ENCODE measurements around the gene ZBTB24. TPM values are rescaled to one million over a fixed set of nuclear protein-coding genes. Genes with fewer than 3 reads are reported as not detected.

Gene ZBTB24
- 1 to 10 TPM; 5.3 to 6.4 (median 5.9) TPM for total RNA-seq

DNA sequence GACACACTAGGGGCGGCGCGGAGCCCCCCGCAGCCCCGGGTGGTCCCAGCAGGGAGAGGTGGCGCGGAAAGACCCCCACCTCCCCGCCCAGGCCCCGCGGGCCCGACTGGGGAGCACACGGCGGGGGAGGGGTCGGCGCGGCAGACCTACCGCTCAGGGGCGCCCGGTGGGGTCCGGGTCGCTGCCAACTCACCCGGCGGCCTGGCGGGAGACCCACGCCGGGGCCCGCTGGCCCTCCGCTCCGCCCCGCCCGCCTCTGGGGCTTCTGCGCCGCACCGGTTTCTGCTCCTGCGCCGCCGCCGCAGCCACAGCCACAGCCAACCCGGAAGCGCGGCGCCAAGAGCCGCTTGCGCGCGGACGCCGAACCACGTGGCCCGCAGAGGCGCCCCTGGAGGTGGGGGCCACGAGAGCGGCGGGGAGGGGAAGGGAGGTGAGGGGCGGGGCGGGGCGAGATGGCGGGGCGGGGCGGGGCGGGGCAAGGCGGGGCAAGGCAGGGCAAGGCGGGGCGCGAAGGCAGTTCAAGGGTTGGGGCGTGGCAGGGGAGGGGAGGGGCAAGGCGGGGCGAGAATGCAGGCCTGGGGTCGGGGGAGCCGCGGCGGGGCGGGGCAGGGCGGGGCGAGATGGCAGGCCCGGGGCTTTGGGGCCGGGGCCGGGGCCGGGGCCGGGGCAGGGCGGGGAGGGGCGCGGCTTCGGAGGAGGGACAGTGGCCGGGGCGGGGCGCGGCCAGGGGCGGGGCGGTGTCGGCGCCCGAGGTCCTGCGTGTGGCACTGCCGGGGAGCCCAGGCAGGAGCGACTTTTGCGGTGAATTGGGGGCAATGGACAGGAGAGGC lies at the start of gene ZBTB24:
Gene ZBTB24 (minus strand): TSS at position 315 of the 830 bp plus-strand sequence. CDS start 1,193 bp downstream, outside the sequence.
- Histone ChIP-seq H3K27me3 (no peaks in the 10 kb centered on the region), H3K9me3 (no peaks in the 10 kb centered on the region), H3K4me3 (peak within 1 kb of the TSS; percentile 71 to 98 (median 92)), H3K36me3 (peaks cover 0 to 20% (median 10%) of the 10 kb centered on the region in 4 donors), H3K27ac (replicated peaks in 1 of 4) (peak within 1 kb of the TSS; percentile 81 to 89 (median 86)), H3K4me1 (peaks cover 36 to 53% (median 51%) of the 10 kb centered on the region in 4 donors)
- TF ChIP-seq POLR2AphosphoS5 (IDR thresholded peaks at IDR 0.05) (peak; percentile 80 to 84), EP300 (IDR thresholded peaks at IDR 0.05) (no peak), POLR2A (IDR thresholded peaks at IDR 0.05; ENCODE audit: low read depth) (peak; percentile 62)
- TF ChIP-seq, protein P1, sequence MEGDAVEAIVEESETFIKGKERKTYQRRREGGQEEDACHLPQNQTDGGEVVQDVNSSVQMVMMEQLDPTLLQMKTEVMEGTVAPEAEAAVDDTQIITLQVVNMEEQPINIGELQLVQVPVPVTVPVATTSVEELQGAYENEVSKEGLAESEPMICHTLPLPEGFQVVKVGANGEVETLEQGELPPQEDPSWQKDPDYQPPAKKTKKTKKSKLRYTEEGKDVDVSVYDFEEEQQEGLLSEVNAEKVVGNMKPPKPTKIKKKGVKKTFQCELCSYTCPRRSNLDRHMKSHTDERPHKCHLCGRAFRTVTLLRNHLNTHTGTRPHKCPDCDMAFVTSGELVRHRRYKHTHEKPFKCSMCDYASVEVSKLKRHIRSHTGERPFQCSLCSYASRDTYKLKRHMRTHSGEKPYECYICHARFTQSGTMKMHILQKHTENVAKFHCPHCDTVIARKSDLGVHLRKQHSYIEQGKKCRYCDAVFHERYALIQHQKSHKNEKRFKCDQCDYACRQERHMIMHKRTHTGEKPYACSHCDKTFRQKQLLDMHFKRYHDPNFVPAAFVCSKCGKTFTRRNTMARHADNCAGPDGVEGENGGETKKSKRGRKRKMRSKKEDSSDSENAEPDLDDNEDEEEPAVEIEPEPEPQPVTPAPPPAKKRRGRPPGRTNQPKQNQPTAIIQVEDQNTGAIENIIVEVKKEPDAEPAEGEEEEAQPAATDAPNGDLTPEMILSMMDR (IDR thresholded peaks at IDR 0.05): peak in 1 of 3 experiments; percentile 7
- WGBS: 2% methylated on average over 27 of the region's 97 CpGs
- intact Hi-C loops (cut with DNase I): loop anchor here (5.0 kb wide), 2 partner anchors 41 to 101 kb away; partner anchors contain the start of genes CD164, PPIL6 and SMPD2
- peak; percentile 96 for DNase-seq (ENCODE audit: extremely low spot score)

DNA sequence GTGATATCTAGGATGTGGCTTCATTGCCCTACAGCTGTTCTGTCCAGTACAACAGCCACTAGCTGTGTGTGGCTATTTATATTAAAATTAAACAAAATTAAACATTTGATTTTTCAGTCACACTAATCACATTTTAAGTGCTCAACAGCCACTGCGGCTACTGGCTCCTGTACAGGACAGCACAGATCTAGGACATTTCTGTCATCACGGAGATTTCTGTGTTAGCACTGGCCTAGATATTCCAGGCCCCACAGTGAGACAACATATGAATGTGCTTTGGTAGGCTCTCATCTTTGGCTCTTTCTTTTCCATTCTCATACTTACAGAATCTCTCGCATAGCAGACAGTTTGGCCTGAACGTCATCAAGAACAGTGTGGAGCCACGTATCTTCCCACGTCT lies 48.4 kb upstream of the ZBTB24 start:
- Histone ChIP-seq H3K27ac (replicated peaks in 1 of 4) (no peak overlapping the region), H3K9me3 (no peaks in the 10 kb centered on the region), H3K4me1 (peaks cover 0 to 15% (median 11%) of the 10 kb centered on the region in 4 donors), H3K4me3 (no peak overlapping the region), H3K27me3 (no peaks in the 10 kb centered on the region), H3K36me3 (no peaks in the 10 kb centered on the region)
- DNase-seq (ENCODE audit: extremely low spot score): no peak
- no peak for TF ChIP-seq POLR2AphosphoS5 (IDR thresholded peaks at IDR 0.05)
- TF ChIP-seq POLR2A (IDR thresholded peaks at IDR 0.05; ENCODE audit: low read depth): no peak
- TF ChIP-seq EP300 (IDR thresholded peaks at IDR 0.05): no peak
- TF ChIP-seq, protein P1 (IDR thresholded peaks at IDR 0.05): no peak
- intact Hi-C loops (cut with DNase I): loop anchor here (5.0 kb wide), 1 partner anchor 511 kb away; no protein-coding TSS in a partner anchor
- 34% methylated on average over 6 of the region's 6 CpGs for WGBS

DNA sequence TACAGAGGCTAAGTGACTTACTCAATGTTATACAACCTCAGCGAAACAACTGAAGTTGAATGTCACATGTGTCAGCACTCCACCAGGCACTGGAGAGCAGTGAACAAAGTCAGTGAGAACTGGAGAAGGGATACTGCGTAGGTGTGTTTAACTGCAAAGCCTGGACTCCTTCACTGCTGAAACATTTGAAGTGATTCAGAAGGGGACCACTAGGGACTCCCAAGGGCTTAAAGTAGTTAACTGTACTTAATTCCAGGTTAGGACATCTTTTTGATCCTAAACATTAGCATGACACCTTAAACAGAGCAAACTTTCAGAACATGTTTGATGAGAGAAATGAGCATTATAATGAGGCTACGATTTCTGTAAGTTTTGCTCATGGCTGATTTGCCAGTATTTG lies 45.0 kb upstream of the ZBTB24 start:
- TF ChIP-seq, protein P1 (IDR thresholded peaks at IDR 0.05): no peak
- TF ChIP-seq EP300 (IDR thresholded peaks at IDR 0.05) (no peak), POLR2A (IDR thresholded peaks at IDR 0.05; ENCODE audit: low read depth) (no peak), POLR2AphosphoS5 (IDR thresholded peaks at IDR 0.05) (no peak)
- WGBS: 89% methylated on average over 3 of the region's 3 CpGs
- intact Hi-C loops (cut with DNase I): no loop called here
- H3K27me3 ChIP-seq: no peaks in the 10 kb centered on the region
- H3K9me3 ChIP-seq: peaks cover 0 to 5% (median 0%) of the 10 kb centered on the region in 4 donors
- no peak for DNase-seq (ENCODE audit: extremely low spot score)
- H3K27ac ChIP-seq (replicated peaks in 1 of 4): no peak overlapping the region
- H3K36me3 ChIP-seq: no peaks in the 10 kb centered on the region
- H3K4me3 ChIP-seq: no peak overlapping the region
- peaks cover 0 to 15% (median 11%) of the 10 kb centered on the region in 4 donors for H3K4me1 ChIP-seq

DNA sequence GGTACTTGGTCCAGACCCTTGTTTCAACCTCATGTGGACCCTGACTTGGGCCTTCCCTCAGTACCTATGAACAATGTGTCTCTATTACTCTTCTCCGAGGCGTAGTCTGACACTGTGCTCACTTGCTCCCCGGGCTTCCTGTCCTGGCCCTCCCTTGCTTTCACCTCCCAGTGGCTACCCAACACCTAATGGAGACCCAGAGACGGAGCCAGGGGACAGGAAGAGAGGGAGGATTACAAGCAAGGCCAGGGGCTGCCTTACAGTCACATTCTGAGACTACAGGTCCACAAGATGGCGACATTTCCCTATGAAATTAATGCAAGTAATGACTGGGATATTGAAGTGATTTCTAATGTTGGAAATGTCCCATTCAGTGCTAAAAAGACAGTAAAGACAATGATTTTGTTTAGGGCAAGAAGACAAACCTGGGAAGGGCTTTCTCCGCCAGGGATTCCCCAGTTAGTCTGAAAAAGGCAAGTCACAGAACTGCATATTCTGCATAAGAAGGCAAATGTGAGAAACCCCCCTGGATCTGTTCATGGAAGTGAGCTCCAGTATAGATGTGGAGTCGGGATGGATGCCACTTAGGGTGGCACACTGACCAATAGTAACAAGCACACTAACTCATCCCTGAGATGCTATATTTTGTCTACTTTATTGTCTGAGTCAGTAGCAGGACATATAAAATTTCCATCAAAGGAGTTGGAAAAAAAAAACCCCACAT lies 44.0 kb upstream of the ZBTB24 start:
- Histone ChIP-seq H3K4me3 (no peak overlapping the region), H3K4me1 (peaks cover 0 to 11% (median 8%) of the 10 kb centered on the region in 4 donors), H3K27me3 (no peaks in the 10 kb centered on the region), H3K27ac (replicated peaks in 1 of 4) (no peak overlapping the region), H3K36me3 (no peaks in the 10 kb centered on the region), H3K9me3 (peaks cover 0 to 5% (median 0%) of the 10 kb centered on the region in 4 donors)
- DNase-seq (ENCODE audit: extremely low spot score): no peak
- TF ChIP-seq EP300 (IDR thresholded peaks at IDR 0.05) (no peak), POLR2AphosphoS5 (IDR thresholded peaks at IDR 0.05) (no peak), POLR2A (IDR thresholded peaks at IDR 0.05; ENCODE audit: low read depth) (no peak)
- TF ChIP-seq, protein P1 (IDR thresholded peaks at IDR 0.05): peak; percentile 47 to 49 (median 48)
- intact Hi-C loops (cut with DNase I): no loop called here
- WGBS: 61% methylated on average over 7 of the region's 7 CpGs
